GM12801 (cell line): ENCODE measurements around the gene GNG14.

Experiments
- CTCF ChIP-seq: IDR thresholded peaks from one replicate; pipeline ENCODE4 v1.5.1; 2011; ENCODE audit warnings: control low read depth; ENCODE audit not compliant: insufficient read length; ENCODE audit errors: extremely low read depth

Gene GNG14

GRCh38 chr19:12668932-12669269 lies 18.9 kb upstream of the GNG14 start:
- no peak for TF ChIP-seq CTCF

GRCh38 chr19:12669270-12670158 lies 18.3 kb upstream of the GNG14 start:
- no peak for TF ChIP-seq CTCF

GRCh38 chr19:12670159-12670928 lies 17.5 kb upstream of the GNG14 start:
- no peak for TF ChIP-seq CTCF

GRCh38 chr19:12672744-12673143 lies 15.1 kb upstream of the GNG14 start:
- no peak for TF ChIP-seq CTCF

- TF ChIP-seq CTCF, result no peak
Observed at GRCh38 chr19:12675399-12675798, 12.4 kb upstream of the GNG14 start.

GRCh38 chr19:12675940-12676339 lies 11.9 kb upstream of the GNG14 start:
- no peak for TF ChIP-seq CTCF

- no peak for TF ChIP-seq CTCF
Observed at GRCh38 chr19:12676384-12676792, 11.4 kb upstream of the GNG14 start.
